HG03103 (cell line): ENCODE data around the gene RNF208.

Experiments
- ATAC-seq: cut with Tn5 transposase; IDR thresholded peaks from one replicate; pipeline ENCODE4 v1.9.1; 2021; ENCODE audit warnings: low read depth; ENCODE audit not compliant: unreplicated experiment

The RNF208 gene

GRCh38 chr9:137178201-137178938, 43.7 kb downstream of the RNF208 start:
- no peak for ATAC-seq

GRCh38 chr9:137176302-137177182, 45.5 kb downstream of the RNF208 start:
- no peak for ATAC-seq

- ATAC-seq: no peak
Measured at GRCh38 chr9:137175345-137175961, 46.6 kb downstream of the RNF208 start.

GRCh38 chr9:137174722-137175293, 47.2 kb downstream of the RNF208 start:
- ATAC-seq: no peak

GRCh38 chr9:137173796-137174664, 48.0 kb downstream of the RNF208 start:
- ATAC-seq: no peak

GRCh38 chr9:137172901-137173795, 48.9 kb downstream of the RNF208 start:
- no peak for ATAC-seq

- ATAC-seq: no peak
Measured at GRCh38 chr9:137171149-137171900, 50.7 kb downstream of the RNF208 start.

GRCh38 chr9:137170486-137171148, 51.4 kb downstream of the RNF208 start:
- ATAC-seq: no peak
